ENCODE data around the gene SRXN1. TPM values are rescaled to one million over a fixed set of nuclear protein-coding genes. Genes with fewer than 3 reads are reported as not detected.
A peak's percentile ranks its signal among the peaks of the same experiment; 100 is the strongest.

Gene SRXN1
- total RNA-seq, 1 experiment from 2014 or later = 80.8 TPM

GRCh38 chr20:650954-651353 is 2.0 kb downstream of the SRXN1 start:
- POLR2A ChIA-PET = no interaction called here
- intact Hi-C loops (cut with micrococcal nuclease) = no loop called here
- H3K27me3 ChIP-seq (ENCODE audit: insufficient read depth, low read length) = no peaks in the 10 kb centered on the region
- peak overlapping the region; percentile 79; the same call in 1 of the 2 replicates for H3K4me2 ChIP-seq (ENCODE audit: low read length)
- H3K9me3 ChIP-seq (ENCODE audit: control insufficient read depth in 1 of 2, insufficient read depth in 1 of 2, low read depth in 1 of 2, low read length in 2 of 2) = peaks cover 4 to 17% of the 10 kb centered on the region in 2 experiments; a peak in 2 of 4 replicates
- no peak for ATAC-seq
- H3K9me2 ChIP-seq (ENCODE audit: insufficient read depth) = no peaks in the 10 kb centered on the region
- H2AFZ ChIP-seq (ENCODE audit: low read depth, low read length, poor library complexity, severe bottlenecking) = no peak overlapping the region
- RAD21 ChIA-PET (ENCODE audit: low non-redundant PET in 1 of 2, low total read pairs in 2 of 2, uncharacterized antibody in 2 of 2, unreplicated experiment in 2 of 2) = no interaction called here
- no peak overlapping the region for H3K9ac ChIP-seq (ENCODE audit: low read length)
- CTCF ChIA-PET = interaction anchor here (2.4 kb wide), 1 partner anchor 17 kb away, joined by 11 read pairs; no protein-coding TSS in a partner anchor
- DNase-seq (ENCODE audit: low read depth, low spot score) = no peak
- TF ChIP-seq CTCF (IDR thresholded peaks at IDR 0.05 in 2 of 3, conservative IDR thresholded peaks at IDR 0.05 in 1 of 3; ENCODE audit: borderline replicate concordance in 1 of 3, insufficient read depth in 1 of 3, low read depth in 2 of 3, low read length in 2 of 3) (peak in 2 of 3 experiments; percentile 27 to 33; a peak in 2 of 6 replicates), MAX (IDR thresholded peaks at IDR 0.05) (no peak)
- 0 out of 2 replicates have a peak overlapping the region, but pooled peaks have one; percentile 2 for H3K27ac ChIP-seq (ENCODE audit: low read depth, low read length)
- peaks cover 64% of the 10 kb centered on the region for H3K79me2 ChIP-seq (ENCODE audit: insufficient read depth, low read length)
- peaks cover 16 to 48% of the 10 kb centered on the region in 2 experiments for H3K4me1 ChIP-seq (ENCODE audit: control insufficient read depth in 1 of 2, insufficient read depth in 2 of 2, low read length in 2 of 2)
- BruUV-seq (replicated peaks) = no TSS peak
- H3K36me3 ChIP-seq (ENCODE audit: control insufficient read depth in 1 of 2, insufficient read depth in 2 of 2, low read length in 2 of 2) = peaks cover 18 to 42% of the 10 kb centered on the region in 2 experiments
- H4K20me1 ChIP-seq (ENCODE audit: insufficient read depth) = peaks cover 3% of the 10 kb centered on the region; the same call in 1 of the 2 replicates
- no peak overlapping the region for H3K4me3 ChIP-seq (replicated peaks in 1 of 2; ENCODE audit: low read depth in 1 of 2, low read length in 2 of 2)

DNA sequence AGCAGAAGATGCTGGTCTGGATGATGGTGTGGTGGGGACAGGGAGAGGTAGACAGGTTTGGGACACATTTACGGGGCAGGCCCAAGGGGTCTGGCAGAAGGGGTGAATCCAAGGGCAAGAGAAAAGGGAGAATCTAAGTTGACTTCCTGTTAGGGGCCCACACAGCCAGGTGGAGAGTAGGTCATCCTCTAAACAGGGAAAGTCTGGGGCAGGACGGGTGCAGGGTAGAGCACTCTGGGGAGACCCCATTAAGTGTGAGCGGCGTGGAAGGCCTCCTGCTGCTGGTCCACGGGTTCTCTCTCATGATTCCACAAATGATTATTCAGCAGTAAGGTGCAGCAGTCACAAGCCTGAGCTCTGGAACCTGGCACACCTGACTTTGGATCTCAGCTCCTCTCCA is 2.7 kb downstream of the SRXN1 start:
- peaks cover 64% of the 10 kb centered on the region for H3K79me2 ChIP-seq (ENCODE audit: insufficient read depth, low read length)
- no peak for ATAC-seq
- H3K4me1 ChIP-seq (ENCODE audit: control insufficient read depth in 1 of 2, insufficient read depth in 2 of 2, low read length in 2 of 2) = peaks cover 21 to 54% of the 10 kb centered on the region in 2 experiments
- CTCF ChIA-PET = interaction anchor here (2.4 kb wide), 1 partner anchor 17 kb away, joined by 11 read pairs; no protein-coding TSS in a partner anchor
- POLR2A ChIA-PET = no interaction called here
- DNase-seq (ENCODE audit: low read depth, low spot score) = no peak
- no TSS peak for BruUV-seq (replicated peaks)
- H3K4me3 ChIP-seq (replicated peaks in 1 of 2; ENCODE audit: low read depth in 1 of 2, low read length in 2 of 2) = no peak overlapping the region
- H2AFZ ChIP-seq (ENCODE audit: low read depth, low read length, poor library complexity, severe bottlenecking) = no peak overlapping the region
- no peaks in the 10 kb centered on the region for H3K27me3 ChIP-seq (ENCODE audit: insufficient read depth, low read length)
- H3K9me3 ChIP-seq (ENCODE audit: control insufficient read depth in 1 of 2, insufficient read depth in 1 of 2, low read depth in 1 of 2, low read length in 2 of 2) = peaks cover 4 to 17% of the 10 kb centered on the region in 2 experiments; a peak in 2 of 4 replicates
- no peak overlapping the region for H3K27ac ChIP-seq (ENCODE audit: low read depth, low read length)
- no peak overlapping the region for H3K4me2 ChIP-seq (ENCODE audit: low read length)
- no peak overlapping the region for H3K9ac ChIP-seq (ENCODE audit: low read length)
- H3K36me3 ChIP-seq (ENCODE audit: control insufficient read depth in 1 of 2, insufficient read depth in 2 of 2, low read length in 2 of 2) = peaks cover 18 to 42% of the 10 kb centered on the region in 2 experiments
- RAD21 ChIA-PET (ENCODE audit: low non-redundant PET in 1 of 2, low total read pairs in 2 of 2, uncharacterized antibody in 2 of 2, unreplicated experiment in 2 of 2) = no interaction called here
- H4K20me1 ChIP-seq (ENCODE audit: insufficient read depth) = peaks cover 3% of the 10 kb centered on the region; the same call in 1 of the 2 replicates
- intact Hi-C loops (cut with micrococcal nuclease) = no loop called here
- H3K9me2 ChIP-seq (ENCODE audit: insufficient read depth) = no peaks in the 10 kb centered on the region
- TF ChIP-seq POLR2AphosphoS5 (IDR thresholded peaks at IDR 0.05; ENCODE audit: low read depth, low read length) (no peak), ZNF274 (IDR thresholded peaks at IDR 0.05; ENCODE audit: low read depth, low read length) (no peak), EGR1 (IDR thresholded peaks at IDR 0.05; ENCODE audit: low read depth) (no peak), JUND (IDR thresholded peaks at IDR 0.05) (no peak), CBX3 (IDR thresholded peaks at IDR 0.05; ENCODE audit: low read depth) (no peak), YY1 (IDR thresholded peaks at IDR 0.05; ENCODE audit: extremely low read depth, insufficient replicate concordance, low read depth, low read length) (no peak), CTCF (IDR thresholded peaks at IDR 0.05 in 2 of 3, conservative IDR thresholded peaks at IDR 0.05 in 1 of 3; ENCODE audit: borderline replicate concordance in 1 of 3, insufficient read depth in 1 of 3, low read depth in 2 of 3, low read length in 2 of 3) (no peak), TCF7L2 (IDR thresholded peaks at IDR 0.05; ENCODE audit: borderline replicate concordance, extremely low read depth, insufficient read depth, insufficient read length) (no peak), RAD21 (IDR thresholded peaks at IDR 0.05; ENCODE audit: low read depth) (no peak), SRF (IDR thresholded peaks at IDR 0.05; ENCODE audit: low read depth) (no peak)
- TF ChIP-seq, protein P1, sequence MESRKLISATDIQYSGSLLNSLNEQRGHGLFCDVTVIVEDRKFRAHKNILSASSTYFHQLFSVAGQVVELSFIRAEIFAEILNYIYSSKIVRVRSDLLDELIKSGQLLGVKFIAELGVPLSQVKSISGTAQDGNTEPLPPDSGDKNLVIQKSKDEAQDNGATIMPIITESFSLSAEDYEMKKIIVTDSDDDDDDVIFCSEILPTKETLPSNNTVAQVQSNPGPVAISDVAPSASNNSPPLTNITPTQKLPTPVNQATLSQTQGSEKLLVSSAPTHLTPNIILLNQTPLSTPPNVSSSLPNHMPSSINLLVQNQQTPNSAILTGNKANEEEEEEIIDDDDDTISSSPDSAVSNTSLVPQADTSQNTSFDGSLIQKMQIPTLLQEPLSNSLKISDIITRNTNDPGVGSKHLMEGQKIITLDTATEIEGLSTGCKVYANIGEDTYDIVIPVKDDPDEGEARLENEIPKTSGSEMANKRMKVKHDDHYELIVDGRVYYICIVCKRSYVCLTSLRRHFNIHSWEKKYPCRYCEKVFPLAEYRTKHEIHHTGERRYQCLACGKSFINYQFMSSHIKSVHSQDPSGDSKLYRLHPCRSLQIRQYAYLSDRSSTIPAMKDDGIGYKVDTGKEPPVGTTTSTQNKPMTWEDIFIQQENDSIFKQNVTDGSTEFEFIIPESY (IDR thresholded peaks at IDR 0.05; ENCODE audit: extremely low read depth, insufficient replicate concordance, low read length) = no peak
